Body of pancreas (tissue), 4 donors: Measurements from ENCODE around the gene GLOD5.

ENCODE experiments used
- CTCF ChIP-seq, 7 experiments: fragments of 450-650 bp in 4 of 7; fragments of 200-600 bp in 3 of 7; sonication (generic) in 3 of 7; IDR thresholded peaks; one replicate each; pipeline ENCODE4 v1.5.1; 2016 to 2019; ENCODE audit warnings: antibody characterized with exemption in 7 of 7
- POLR2A ChIP-seq, 3 donors: fragments of 450-650 bp; IDR thresholded peaks; one replicate each; pipeline ENCODE4 v1.6.1; 2016; ENCODE audit warnings: antibody characterized with exemption in 3 of 3, mild to moderate bottlenecking in 2 of 3

GRCh38 chrX:48813644-48814043 is 52.1 kb downstream of the GLOD5 start:
- TF ChIP-seq CTCF (IDR thresholded peaks at IDR 0.05) (no peak), POLR2A (IDR thresholded peaks at IDR 0.05) (no peak)
